NCI-H2196 (cell line): ENCODE data around the gene KIF11.
"Not testable (repeated sequence)": the region's sequence is repeated elsewhere in the genome, so short reads cannot be mapped to it uniquely, and the experiment has no call there.

Source experiments
- DNase-seq: peaks from one replicate; lab custom pipeline; 2025; ENCODE audit not compliant: unreplicated experiment; lab: John Stamatoyannopoulos, UW

KIF11 gene

GRCh38 chr10:92590623-92591549, 2.0 kb upstream of the KIF11 start:
- peak; percentile 17 for DNase-seq

GRCh38 chr10:92591550-92592022, 1.3 kb upstream of the KIF11 start:
- peak; percentile 73 for DNase-seq

GRCh38 chr10:92593619-92594588, 974 bp downstream of the KIF11 start:
- no peak for DNase-seq

GRCh38 chr10:92595505-92595904, 2.6 kb downstream of the KIF11 start:
- no peak for DNase-seq

GRCh38 chr10:92598321-92598720, 5.4 kb downstream of the KIF11 start:
- no peak for DNase-seq

GRCh38 chr10:92604841-92605240, 11.9 kb downstream of the KIF11 start:
- no peak for DNase-seq

GRCh38 chr10:92615515-92615914, 22.6 kb downstream of the KIF11 start:
- no peak for DNase-seq

- DNase-seq, result no peak
Observed at GRCh38 chr10:92619368-92619767, 26.4 kb downstream of the KIF11 start.

- DNase-seq, result no peak
Observed at GRCh38 chr10:92627845-92628480, 35.0 kb downstream of the KIF11 start.

- no peak for DNase-seq
Observed at GRCh38 chr10:92629945-92630344, 37.0 kb downstream of the KIF11 start.

- no peak for DNase-seq
Observed at GRCh38 chr10:92638037-92638436, 45.1 kb downstream of the KIF11 start.

GRCh38 chr10:92640107-92640506, 47.2 kb downstream of the KIF11 start:
- no peak for DNase-seq

GRCh38 chr10:92641492-92641891, 48.6 kb downstream of the KIF11 start:
- no peak for DNase-seq

- no peak for DNase-seq
Observed at GRCh38 chr10:92644921-92645320, 52.0 kb downstream of the KIF11 start.

GRCh38 chr10:92650864-92651263, 57.9 kb downstream of the KIF11 start:
- DNase-seq, result not testable (repeated sequence)

- DNase-seq, result no peak
Observed at GRCh38 chr10:92655426-92655825, 62.5 kb downstream of the KIF11 start.

- DNase-seq, result no peak
Observed at GRCh38 chr10:92656266-92656961, 63.5 kb downstream of the KIF11 start.

GRCh38 chr10:92657024-92657423, 64.1 kb downstream of the KIF11 start:
- no peak for DNase-seq

- DNase-seq, result no peak
Observed at GRCh38 chr10:92662848-92663247, 69.9 kb downstream of the KIF11 start.

- no peak for DNase-seq
Observed at GRCh38 chr10:92664322-92664721, 71.4 kb downstream of the KIF11 start.
